ENCODE data around the gene SLBP. TPM values are rescaled to one million over a fixed set of nuclear protein-coding genes. Genes with fewer than 3 reads are reported as not detected.
A peak's percentile ranks its signal among the peaks of the same experiment; 100 is the strongest.

Gene SLBP
- total RNA-seq, 2 donors from 2014 or later = 30.1 to 56.9 TPM

DNA sequence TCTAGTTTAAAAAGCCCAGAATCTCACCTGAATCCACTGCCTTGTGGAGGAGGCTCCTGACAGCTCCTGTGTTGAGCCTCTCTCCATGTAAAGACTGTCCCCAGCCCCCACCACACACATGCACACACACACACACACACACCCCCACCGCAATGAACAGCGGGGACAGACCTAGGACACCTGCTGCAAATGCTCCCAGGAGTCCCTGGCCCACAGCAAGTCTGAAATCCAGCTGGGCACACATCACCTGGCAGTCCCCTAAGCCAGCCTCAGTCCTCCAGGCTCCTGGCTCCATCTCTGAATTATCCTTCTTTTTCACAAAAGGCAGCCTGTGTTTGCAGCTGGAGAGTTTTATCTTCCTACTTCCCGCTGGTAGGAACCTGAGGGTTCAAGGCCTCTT, 21.4 kb downstream of the SLBP start:
- Histone ChIP-seq H3K9ac (ENCODE audit: low read depth in 2 of 2, low read length in 2 of 2) (no peak overlapping the region), H3K9me3 (no peaks in the 10 kb centered on the region), H3K4me1 (no peaks in the 10 kb centered on the region), H3K27ac (no peak overlapping the region), H3K4me3 (no peak overlapping the region), H3K36me3 (peaks cover 7% of the 10 kb centered on the region), H3K27me3 (no peaks in the 10 kb centered on the region)
- intact Hi-C loops (cut with DNase I) = loop anchor here (5.0 kb wide), 1 partner anchor 37 kb away; no protein-coding TSS in a partner anchor
- DNase-seq = no peak
- TF ChIP-seq, protein P1, sequence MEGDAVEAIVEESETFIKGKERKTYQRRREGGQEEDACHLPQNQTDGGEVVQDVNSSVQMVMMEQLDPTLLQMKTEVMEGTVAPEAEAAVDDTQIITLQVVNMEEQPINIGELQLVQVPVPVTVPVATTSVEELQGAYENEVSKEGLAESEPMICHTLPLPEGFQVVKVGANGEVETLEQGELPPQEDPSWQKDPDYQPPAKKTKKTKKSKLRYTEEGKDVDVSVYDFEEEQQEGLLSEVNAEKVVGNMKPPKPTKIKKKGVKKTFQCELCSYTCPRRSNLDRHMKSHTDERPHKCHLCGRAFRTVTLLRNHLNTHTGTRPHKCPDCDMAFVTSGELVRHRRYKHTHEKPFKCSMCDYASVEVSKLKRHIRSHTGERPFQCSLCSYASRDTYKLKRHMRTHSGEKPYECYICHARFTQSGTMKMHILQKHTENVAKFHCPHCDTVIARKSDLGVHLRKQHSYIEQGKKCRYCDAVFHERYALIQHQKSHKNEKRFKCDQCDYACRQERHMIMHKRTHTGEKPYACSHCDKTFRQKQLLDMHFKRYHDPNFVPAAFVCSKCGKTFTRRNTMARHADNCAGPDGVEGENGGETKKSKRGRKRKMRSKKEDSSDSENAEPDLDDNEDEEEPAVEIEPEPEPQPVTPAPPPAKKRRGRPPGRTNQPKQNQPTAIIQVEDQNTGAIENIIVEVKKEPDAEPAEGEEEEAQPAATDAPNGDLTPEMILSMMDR (IDR thresholded peaks at IDR 0.05) = no peak

DNA sequence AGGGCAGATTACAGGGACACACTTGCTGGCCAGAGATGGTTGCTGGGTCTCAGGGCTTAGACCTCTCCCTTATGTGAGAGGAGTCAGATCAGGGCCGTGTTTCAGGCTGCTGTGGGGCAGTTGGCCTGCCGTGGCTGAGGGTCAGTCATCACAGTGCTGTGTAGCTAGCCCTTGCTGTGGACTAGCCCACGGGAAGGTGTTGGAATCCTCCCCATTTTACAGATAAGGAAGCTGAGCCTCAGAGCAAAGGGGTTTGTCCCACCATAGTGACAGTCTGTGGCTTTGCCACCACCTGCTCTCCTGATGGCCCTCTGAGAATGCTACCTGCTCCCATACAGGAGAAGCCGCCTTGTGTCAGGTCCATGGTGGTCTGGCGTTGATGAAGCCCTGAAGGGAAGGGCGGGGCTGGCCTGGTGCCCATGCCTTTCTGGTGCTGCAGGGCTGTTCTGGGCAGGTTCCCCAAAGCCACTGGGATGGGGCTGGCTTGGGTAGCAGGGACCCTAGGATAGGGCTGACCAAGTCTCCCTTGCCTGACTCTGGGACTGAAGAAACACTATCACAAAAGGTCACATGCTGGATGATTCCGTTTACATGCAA, 25.6 kb downstream of the SLBP start:
- intact Hi-C loops (cut with DNase I) = no loop called here
- Histone ChIP-seq H3K27me3 (no peaks in the 10 kb centered on the region), H3K4me3 (no peak overlapping the region), H3K9ac (ENCODE audit: low read depth in 2 of 2, low read length in 2 of 2) (no peak overlapping the region), H3K4me1 (no peaks in the 10 kb centered on the region), H3K27ac (no peak overlapping the region), H3K9me3 (no peaks in the 10 kb centered on the region), H3K36me3 (no peaks in the 10 kb centered on the region)
- TF ChIP-seq, protein P1 (IDR thresholded peaks at IDR 0.05) = no peak
- DNase-seq = no peak

DNA sequence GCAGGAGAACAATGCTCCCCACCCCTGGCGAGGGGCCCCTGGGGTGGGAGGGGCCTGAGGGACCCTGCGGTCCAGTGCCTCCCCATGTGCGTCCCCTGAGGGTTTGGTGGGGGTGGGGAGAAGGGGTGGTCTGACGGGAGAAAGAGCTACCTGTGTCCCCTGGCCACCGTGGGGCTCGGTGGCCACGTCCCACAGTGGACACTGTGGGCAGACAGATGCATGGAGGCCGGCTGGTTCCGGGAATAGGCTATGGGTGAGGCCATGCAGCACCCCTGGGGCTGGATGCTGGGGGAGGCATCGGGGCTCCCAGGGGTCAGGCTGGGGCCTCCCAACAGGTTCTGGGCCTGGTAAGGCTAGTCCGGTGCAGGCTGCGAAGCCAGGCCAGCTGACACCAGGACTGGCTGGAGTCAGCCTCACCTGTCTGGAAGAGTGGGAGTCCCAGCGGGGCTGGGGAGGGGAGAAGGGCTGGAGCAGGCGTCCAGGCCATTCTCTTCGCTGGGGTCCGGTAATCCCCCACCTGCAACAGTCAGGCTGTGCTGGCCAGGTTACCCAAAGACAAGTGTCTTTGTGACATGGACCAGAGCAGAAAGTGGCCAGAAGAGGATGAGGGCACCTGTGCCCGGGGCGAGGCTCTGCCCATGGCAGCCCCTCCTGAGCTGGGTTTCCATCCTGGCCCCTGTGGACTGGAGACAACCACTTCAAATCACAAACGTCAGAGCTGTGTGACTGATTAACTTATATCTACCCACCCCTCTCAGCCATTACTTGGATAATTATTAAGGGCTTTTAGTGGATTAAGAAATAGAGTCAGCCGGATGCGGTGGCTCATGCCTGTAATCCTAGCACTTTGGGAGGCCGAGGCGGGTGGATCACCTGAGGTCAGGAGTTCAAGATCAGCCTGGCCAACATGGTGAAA, 26.6 kb downstream of the SLBP start:
- no peak for DNase-seq
- Histone ChIP-seq H3K4me3 (peak overlapping the region; percentile 71), H3K27ac (no peak overlapping the region), H3K36me3 (no peaks in the 10 kb centered on the region), H3K4me1 (no peaks in the 10 kb centered on the region), H3K9ac (ENCODE audit: low read depth in 2 of 2, low read length in 2 of 2) (peak overlapping the region in 1 of 2 donors; percentile 61), H3K27me3 (no peaks in the 10 kb centered on the region), H3K9me3 (no peaks in the 10 kb centered on the region)
- intact Hi-C loops (cut with DNase I) = no loop called here
- TF ChIP-seq, protein P1 (IDR thresholded peaks at IDR 0.05) = no peak

DNA sequence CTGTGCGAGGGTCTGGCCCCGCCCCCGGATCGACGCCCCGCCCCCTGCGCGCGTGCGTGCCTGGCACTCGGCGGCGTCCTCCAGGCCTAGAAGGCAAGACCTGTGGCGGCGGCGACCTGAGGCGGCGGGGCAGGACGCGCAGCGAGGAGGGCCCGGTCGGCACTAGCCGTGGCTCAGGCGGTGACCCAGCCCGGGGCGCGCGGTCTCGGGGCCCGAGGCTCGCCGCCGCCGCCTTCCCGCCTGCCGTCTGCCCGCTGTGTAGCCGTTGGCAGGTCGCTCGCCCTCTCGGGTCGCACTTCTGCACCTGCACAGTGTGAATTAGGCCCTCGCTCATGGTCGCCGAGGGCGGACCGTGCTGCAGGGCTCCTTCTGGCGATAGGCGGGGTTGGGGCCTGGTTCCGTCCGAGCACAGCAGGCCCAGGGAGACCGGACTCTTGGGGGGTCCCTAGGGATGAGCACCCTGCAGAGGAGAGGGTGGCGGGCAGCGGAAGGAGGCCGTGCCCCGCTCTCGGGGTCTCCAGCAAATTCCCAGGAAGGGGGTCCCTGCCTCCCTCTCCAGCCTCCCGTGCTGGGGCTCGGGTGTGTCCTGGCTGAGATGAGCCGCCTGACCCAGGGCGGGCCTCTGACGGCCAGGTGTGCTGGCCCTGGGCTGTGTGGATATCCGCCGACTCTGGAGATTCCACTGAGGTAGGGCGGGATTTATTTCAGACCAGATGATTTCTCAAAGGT, 27.4 kb downstream of the SLBP start:
- H3K4me1 ChIP-seq = no peaks in the 10 kb centered on the region
- H3K36me3 ChIP-seq = no peaks in the 10 kb centered on the region
- TF ChIP-seq, protein P1 (IDR thresholded peaks at IDR 0.05) = no peak
- peak overlapping the region; percentile 61 to 74 for H3K9ac ChIP-seq (ENCODE audit: low read depth in 2 of 2, low read length in 2 of 2)
- no peaks in the 10 kb centered on the region for H3K27me3 ChIP-seq
- DNase-seq = peak; percentile 97
- intact Hi-C loops (cut with DNase I) = no loop called here
- peak overlapping the region; percentile 71 for H3K4me3 ChIP-seq
- peak overlapping the region; percentile 47 for H3K27ac ChIP-seq
- H3K9me3 ChIP-seq = no peaks in the 10 kb centered on the region

DNA sequence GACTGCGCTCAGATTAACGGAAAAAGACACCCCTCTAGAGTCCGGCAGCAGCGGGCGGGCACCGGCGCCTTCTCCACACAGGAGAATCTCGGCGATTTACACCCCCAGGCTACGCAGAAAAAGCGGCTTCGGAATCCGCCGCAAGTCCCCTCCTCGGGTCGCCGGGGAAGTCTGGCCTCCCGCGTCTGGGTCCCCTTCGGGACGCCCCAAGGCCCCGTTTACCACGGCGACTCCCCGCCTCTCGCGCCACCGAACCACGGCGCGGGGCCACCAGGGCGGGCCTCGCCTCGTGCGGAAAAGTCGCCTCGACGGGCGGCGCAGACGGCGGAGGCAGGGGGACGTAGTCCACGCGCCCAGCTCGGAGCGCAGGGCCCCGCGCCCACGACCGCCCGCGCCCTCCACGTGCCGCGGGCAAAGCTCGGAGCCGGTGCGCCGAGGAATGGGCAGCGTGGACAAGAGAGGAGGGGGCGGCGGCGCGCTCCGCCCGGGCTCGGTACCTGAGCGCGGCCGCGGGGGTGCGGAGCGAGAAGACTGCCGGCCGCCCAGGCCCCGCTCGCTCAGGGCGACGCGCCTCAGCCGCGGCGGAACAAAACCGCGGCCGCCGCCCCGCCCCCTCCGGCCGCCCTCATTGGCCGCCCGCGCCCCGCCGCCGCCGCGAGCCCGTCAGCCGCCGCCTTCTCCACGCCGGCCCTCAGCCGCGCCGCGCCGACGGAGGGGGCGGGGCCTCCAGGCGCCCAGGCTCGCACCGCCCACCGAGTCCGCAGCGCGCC, 28.2 kb downstream of the SLBP start, which contains the start of gene FAM53A:
FAM53A (minus strand) TSS at position 578 of the 770 bp plus-strand sequence. CDS start 15,572 bp downstream, outside the sequence.
- H3K4me3 ChIP-seq = peak within 1 kb of the TSS; percentile 71
- DNase-seq = peak; percentile 27
- H3K27ac ChIP-seq = peak within 1 kb of the TSS; percentile 57
- no peaks in the 10 kb centered on the region for H3K4me1 ChIP-seq
- H3K9me3 ChIP-seq = no peaks in the 10 kb centered on the region
- intact Hi-C loops (cut with DNase I) = no loop called here
- H3K9ac ChIP-seq (ENCODE audit: low read depth in 2 of 2, low read length in 2 of 2) = peak within 1 kb of the TSS; percentile 61 to 76
- H3K27me3 ChIP-seq = no peaks in the 10 kb centered on the region
- TF ChIP-seq, protein P1 (IDR thresholded peaks at IDR 0.05) = no peak
- no peaks in the 10 kb centered on the region for H3K36me3 ChIP-seq

Measured in colonic mucosa (tissue), 4 donors.